ENCODE data around the gene SRPX.

- TF ChIP-seq POLR2A (IDR thresholded peaks at IDR 0.05) (no peak), CTCF (IDR thresholded peaks at IDR 0.05) (no peak)
These were observed 69.2 kb downstream of the SRPX start for GRCh38 chrX:38151441-38151840.
